ENCODE measurements around the gene ZNF668.
"Not testable (repeated sequence)": the region's sequence is repeated elsewhere in the genome, so short reads cannot be mapped to it uniquely, and the experiment has no call there.

Gene ZNF668

GRCh38 chr16:31100876-31101641 lies 27.0 kb upstream of the ZNF668 start:
- not testable (repeated sequence) for DNase-seq

- no peak for DNase-seq
Observed at GRCh38 chr16:31099860-31100638, 26.0 kb upstream of the ZNF668 start.

GRCh38 chr16:31094424-31095120 lies 20.5 kb upstream of the ZNF668 start, which contains the start of gene VKORC1:
Gene VKORC1 (minus strand): TSS chr16:31094797. CDS start chr16:31094729, 68 bp downstream.
- peak; percentile 76 to 96 for DNase-seq

GRCh38 chr16:31094088-31094423 lies 20.0 kb upstream of the ZNF668 start:
- DNase-seq: no peak

GRCh38 chr16:31093132-31093703 lies 19.2 kb upstream of the ZNF668 start:
- no peak for DNase-seq

- no peak for DNase-seq
Observed at GRCh38 chr16:31092330-31092729, 18.3 kb upstream of the ZNF668 start.

GRCh38 chr16:31090540-31090939 lies 16.5 kb upstream of the ZNF668 start:
- DNase-seq: no peak

GRCh38 chr16:31089199-31089598 lies 15.2 kb upstream of the ZNF668 start:
- no peak for DNase-seq

- DNase-seq: no peak
Observed at GRCh38 chr16:31088459-31089183, 14.6 kb upstream of the ZNF668 start, which contains the start of gene PRSS53. Gene PRSS53 (minus strand): TSS chr16:31088943. CDS start chr16:31088809, 134 bp downstream.

GRCh38 chr16:31087971-31088370 lies 13.9 kb upstream of the ZNF668 start:
- DNase-seq: no peak

- no peak for DNase-seq
Observed at GRCh38 chr16:31087481-31087880, 13.4 kb upstream of the ZNF668 start.

GRCh38 chr16:31086629-31086906 lies 12.5 kb upstream of the ZNF668 start:
- no peak for DNase-seq

- no peak for DNase-seq
Observed at GRCh38 chr16:31085873-31086628, 12.0 kb upstream of the ZNF668 start.

GRCh38 chr16:31085411-31085810 lies 11.4 kb upstream of the ZNF668 start:
- DNase-seq: no peak

- DNase-seq: no peak
Observed at GRCh38 chr16:31084584-31085302, 10.7 kb upstream of the ZNF668 start.

GRCh38 chr16:31083981-31084380 lies 9.9 kb upstream of the ZNF668 start:
- DNase-seq: no peak

GRCh38 chr16:31083556-31083955 lies 9.5 kb upstream of the ZNF668 start:
- no peak for DNase-seq

- no peak for DNase-seq
Observed at GRCh38 chr16:31083081-31083480, 9.0 kb upstream of the ZNF668 start.

GRCh38 chr16:31082368-31083045 lies 8.5 kb upstream of the ZNF668 start:
- no peak for DNase-seq
